Measurements from ENCODE around the gene ABHD10.
A peak's percentile ranks its signal among the peaks of the same experiment; 100 is the strongest.

The ABHD10 gene

DNA sequence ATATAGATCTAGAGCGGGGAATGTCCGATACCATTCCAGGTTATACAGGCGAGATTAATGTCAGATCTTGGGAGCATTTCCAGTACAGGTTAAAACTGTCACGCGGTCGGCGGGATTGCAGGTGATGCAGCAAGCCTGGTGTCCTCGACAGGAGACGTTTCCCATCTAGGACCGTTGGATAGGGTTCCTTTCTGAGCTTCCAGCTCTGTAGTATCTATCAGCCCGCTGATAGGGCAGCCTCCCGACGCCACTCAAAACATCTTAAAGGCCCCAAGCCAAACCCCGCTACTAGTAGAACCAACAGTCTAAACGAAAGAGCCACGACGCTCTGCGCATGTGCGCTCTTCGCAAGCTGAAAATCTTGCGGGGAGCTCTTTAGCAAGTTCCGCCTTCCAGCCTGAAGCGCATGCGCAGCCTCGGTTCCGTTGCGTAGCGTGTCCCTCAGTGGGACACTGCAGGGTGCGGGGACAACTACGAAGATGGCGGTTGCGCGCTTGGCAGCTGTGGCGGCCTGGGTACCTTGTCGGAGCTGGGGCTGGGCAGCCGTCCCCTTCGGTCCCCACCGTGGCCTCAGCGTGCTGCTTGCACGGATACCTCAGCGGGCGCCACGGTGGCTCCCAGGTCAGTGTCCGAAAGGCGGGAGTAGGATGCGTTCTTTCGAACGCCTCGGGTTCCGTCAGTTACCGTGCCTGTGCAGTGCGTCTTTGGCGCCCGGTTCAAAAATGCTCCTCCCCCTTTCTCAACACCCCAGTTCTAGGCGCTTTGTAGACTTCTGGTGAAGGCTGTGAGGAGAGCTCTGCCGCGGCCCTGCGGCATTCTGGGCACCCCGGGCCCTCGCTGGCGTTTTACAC is at the start of gene ABHD10:
Gene ABHD10, plus strand, starts transcription at position 444 of the 851 bp plus-strand sequence. Its CDS starts 36 bp downstream, at position 480.
- POLR2A ChIA-PET = interaction anchor here (0.6 to 1.4 kb wide), 4 partner anchors 11 to 16 kb away, joined by 3 read pairs; no protein-coding TSS in a partner anchor
- TF ChIP-seq CTCF (IDR thresholded peaks at IDR 0.05; ENCODE audit: control extremely low read depth, extremely low read depth, low read depth, missing control alignments) = no peak

GRCh38 chr3:111929484-111929883 is 49.3 kb upstream of the ABHD10 start:
- no peak for DNase-seq (ENCODE audit: extremely low spot score)
- ChIA-PET CTCF (interaction anchor here (0.8 kb wide), 1 partner anchor 8 kb away, joined by 4 read pairs; no protein-coding TSS in a partner anchor), POLR2A (no interaction called here)
- TF ChIP-seq CTCF (IDR thresholded peaks at IDR 0.05; ENCODE audit: control extremely low read depth, extremely low read depth, low read depth, missing control alignments) = no peak

More for the DNA sequence above, at the start of gene ABHD10:
- peak; percentile 92 for DNase-seq (ENCODE audit: extremely low spot score)
- CTCF ChIA-PET = interaction anchor here (0.8 to 6.6 kb wide), 11 partner anchors 10 to 309 kb away, joined by 3 to 74 read pairs (median 7); partner anchors contain the start of gene TAGLN3

- POLR2A ChIA-PET = no interaction called here
- no peak for DNase-seq (ENCODE audit: extremely low spot score)
Observed at GRCh38 chr3:111932946-111933345, 45.9 kb upstream of the ABHD10 start.

DNA sequence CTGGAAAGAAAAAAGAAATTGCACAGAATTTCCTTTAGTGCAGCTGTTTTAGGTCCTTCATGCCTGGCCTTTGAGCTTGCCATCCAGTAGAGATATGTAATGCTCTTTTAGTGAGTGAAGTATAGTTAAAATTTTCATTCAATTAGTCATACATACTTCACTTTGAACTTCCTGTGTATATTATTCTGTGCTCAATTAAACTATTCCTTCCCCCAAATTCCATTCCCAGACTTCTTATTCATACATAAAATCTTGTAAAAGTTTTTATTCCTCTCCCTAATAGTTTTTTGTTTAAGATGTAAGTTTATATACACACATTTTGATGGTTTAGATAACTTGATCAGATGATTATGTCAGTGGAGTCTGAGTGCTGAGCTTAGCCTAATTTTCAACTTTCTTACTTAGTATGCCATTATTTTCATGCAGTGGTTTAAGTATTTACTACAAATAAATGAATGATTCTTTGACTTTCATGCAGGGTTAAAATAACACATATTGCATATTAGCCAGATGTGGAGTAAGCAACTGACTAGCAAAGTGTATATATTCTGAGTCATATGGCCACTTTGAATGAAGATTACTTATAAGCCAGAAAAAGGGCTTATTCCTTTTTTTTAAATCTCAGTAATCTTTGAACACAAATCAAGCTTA is 42.5 kb upstream of the ABHD10 start:
- TF ChIP-seq CTCF (IDR thresholded peaks at IDR 0.05; ENCODE audit: control extremely low read depth, extremely low read depth, low read depth, missing control alignments) = no peak
- ChIA-PET POLR2A (no interaction called here), CTCF (interaction anchor here (1.3 kb wide), 1 partner anchor 31 kb away, joined by 5 read pairs; no protein-coding TSS in a partner anchor)
- DNase-seq (ENCODE audit: extremely low spot score) = no peak

More at GRCh38 chr3:111932946-111933345, 45.9 kb upstream of the ABHD10 start:
- TF ChIP-seq CTCF (IDR thresholded peaks at IDR 0.05; ENCODE audit: control extremely low read depth, extremely low read depth, low read depth, missing control alignments) = no peak
- CTCF ChIA-PET = interaction anchor here (0.9 to 1.3 kb wide), 5 partner anchors 10 to 44 kb away, joined by 3 to 4 read pairs (median 3); no protein-coding TSS in a partner anchor

DNA sequence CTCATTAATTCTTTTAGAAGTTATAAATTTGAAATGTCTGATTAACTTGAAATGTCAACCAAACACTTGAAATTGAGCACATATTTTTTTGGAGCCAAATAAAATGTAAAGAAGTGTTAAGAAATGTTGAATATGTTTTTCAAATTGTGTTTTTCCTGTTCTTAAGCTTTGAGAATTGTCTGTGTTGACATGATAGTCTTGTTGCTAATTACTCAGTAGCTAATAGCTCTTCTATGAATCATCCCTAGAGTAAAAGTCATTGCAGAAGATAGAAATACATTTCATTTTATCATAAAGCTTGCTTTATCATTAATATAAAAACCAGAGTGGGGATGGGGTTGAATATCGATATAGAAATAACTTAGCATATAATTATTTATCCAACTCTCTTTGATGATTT is 41.9 kb upstream of the ABHD10 start:
- no peak for DNase-seq (ENCODE audit: extremely low spot score)
- TF ChIP-seq CTCF (IDR thresholded peaks at IDR 0.05; ENCODE audit: control extremely low read depth, extremely low read depth, low read depth, missing control alignments) = no peak
- ChIA-PET CTCF (interaction anchor here (1.3 kb wide), 1 partner anchor 31 kb away, joined by 5 read pairs; no protein-coding TSS in a partner anchor), POLR2A (no interaction called here)

- CTCF ChIA-PET = no interaction called here
- POLR2A ChIA-PET = no interaction called here
- DNase-seq (ENCODE audit: extremely low spot score) = no peak
Observed at GRCh38 chr3:111937871-111938270, 41.0 kb upstream of the ABHD10 start.

More at GRCh38 chr3:111937871-111938270, 41.0 kb upstream of the ABHD10 start:
- TF ChIP-seq CTCF (IDR thresholded peaks at IDR 0.05; ENCODE audit: control extremely low read depth, extremely low read depth, low read depth, missing control alignments) = no peak

Data from GM10248 (cell line).